IMR-90 (cell line): ENCODE data around the gene NEURL2. TPM values are rescaled to one million over a fixed set of nuclear protein-coding genes. Genes with fewer than 3 reads are reported as not detected.
A peak's percentile ranks its signal among the peaks of the same experiment; 100 is the strongest.

ENCODE experiments used
- ATAC-seq: fragments of 200-7000 bp; cut with Tn5 transposase; 2 replicates; pipeline ENCODE4 v1.9.1; 2020; ENCODE audit warnings: low read depth, mild to moderate bottlenecking, moderate library complexity
- BruUV-seq: library from RNA; stranded (reverse); fragments of 400-500 nt; replicated peaks from 2 replicates; lab custom pipeline; 2021; lab: Mats Ljungman, UMichigan
- CTCF ChIA-PET: fragments of 300-600 bp; formaldehyde crosslinking; extraction: SDS; loops from one replicate; lab custom pipeline; 2021; ENCODE audit warnings: antibody characterized with exemption; lab: Yijun Ruan, JAX
- POLR2A ChIA-PET: fragments of 300-600 bp; sonication (Branson Sonifier 250); formaldehyde crosslinking; loops from one replicate; lab custom pipeline; 2022; ENCODE audit warnings: antibody characterized with exemption; ENCODE audit not compliant: unreplicated experiment; lab: Charles Lee
- DNase-seq: peaks from one replicate; pipeline ENCODE4 v3.0.0; 2013
- H2AFZ ChIP-seq: replicated peaks from 2 replicates; pipeline ENCODE3; 2013; ENCODE audit warnings: low read length, mild to moderate bottlenecking; ENCODE audit not compliant: poor library complexity
- H2AK5ac ChIP-seq: 2 replicates; pipeline ENCODE4 v1.6.1; 2013; ENCODE audit warnings: low read depth, low read length, inconsistent platforms
- H2AK9ac ChIP-seq: replicated peaks from 2 replicates; pipeline ENCODE3; 2013; ENCODE audit warnings: mild to moderate bottlenecking, low read depth, low read length, moderate library complexity; ENCODE audit not compliant: poor library complexity
- H2BK120ac ChIP-seq: 2 replicates; pipeline ENCODE4 v1.6.1; 2013; ENCODE audit warnings: low read depth, low read length, inconsistent platforms
- H2BK15ac ChIP-seq: 3 replicates; pipeline ENCODE4 v1.6.1; 2013; ENCODE audit warnings: low read depth, low read length, inconsistent platforms
- H2BK20ac ChIP-seq: 2 replicates; pipeline ENCODE4 v1.6.1; 2013; ENCODE audit warnings: low read depth, mild to moderate bottlenecking, inconsistent platforms, low read length, moderate library complexity
- H2BK5ac ChIP-seq: 2 replicates; pipeline ENCODE4 v1.6.1; 2013; ENCODE audit warnings: mild to moderate bottlenecking, low read depth, low read length, inconsistent platforms; ENCODE audit not compliant: poor library complexity, severe bottlenecking
- H3K14ac ChIP-seq: replicated peaks from 2 replicates; pipeline ENCODE4 v1.6.1; 2013; ENCODE audit warnings: low read depth, low read length, inconsistent platforms
- H3K18ac ChIP-seq: 2 replicates; pipeline ENCODE4 v1.6.1; 2013; ENCODE audit warnings: low read depth, low read length, control low read depth
- H3K23ac ChIP-seq: 2 replicates; pipeline ENCODE4 v1.6.1; 2013; ENCODE audit warnings: low read depth, low read length, inconsistent platforms
- H3K27ac ChIP-seq: 2 replicates; pipeline ENCODE4 v1.5.1; 2013; ENCODE audit warnings: mild to moderate bottlenecking, control low read depth, low read length; ENCODE audit not compliant: insufficient read depth
- H3K27me3 ChIP-seq: 2 replicates; pipeline ENCODE4 v1.6.1; 2013; ENCODE audit warnings: low read length; ENCODE audit not compliant: control insufficient read depth, insufficient read depth
- H3K36me3 ChIP-seq: 2 replicates; pipeline ENCODE4 v1.6.1; 2013; ENCODE audit warnings: low read length, mixed read lengths; ENCODE audit not compliant: control insufficient read depth, insufficient read depth
- H3K4ac ChIP-seq: 2 replicates; pipeline ENCODE4 v1.6.1; 2013; ENCODE audit warnings: low read depth, low read length, inconsistent platforms
- H3K4me1 ChIP-seq: 2 replicates; pipeline ENCODE4 v1.6.1; 2013; ENCODE audit warnings: low read length, mixed read lengths; ENCODE audit not compliant: control insufficient read depth, insufficient read depth
- H3K4me2 ChIP-seq: 2 replicates; pipeline ENCODE4 v1.6.1; 2013; ENCODE audit warnings: low read depth, mild to moderate bottlenecking, control low read depth, low read length, moderate library complexity
- H3K4me3 ChIP-seq: 2 replicates; pipeline ENCODE4 v1.5.1; 2013; ENCODE audit warnings: low read depth, mild to moderate bottlenecking, control low read depth, low read length, moderate library complexity; ENCODE audit not compliant: insufficient read depth
- H3K56ac ChIP-seq: 2 replicates; pipeline ENCODE4 v1.6.1; 2013; ENCODE audit warnings: low read length, inconsistent platforms; ENCODE audit not compliant: insufficient read depth; ENCODE audit errors: extremely low read depth
- H3K79me1 ChIP-seq, 2 experiments: 2 replicates each; pipeline ENCODE4 v1.6.1; 2013; ENCODE audit warnings: low read length in 2 of 2, inconsistent platforms in 1 of 2, low read depth in 1 of 2
- H3K9ac ChIP-seq: 2 replicates; pipeline ENCODE4 v1.6.1; 2013; ENCODE audit warnings: low read depth, low read length, control low read depth
- H3K9me1 ChIP-seq: 2 replicates; pipeline ENCODE4 v1.6.1; 2013; ENCODE audit warnings: low read length, inconsistent platforms; ENCODE audit not compliant: insufficient read depth
- H3K9me3 ChIP-seq: 2 replicates; pipeline ENCODE4 v1.6.1; 2013; ENCODE audit warnings: low read length; ENCODE audit not compliant: control insufficient read depth, insufficient read depth
- H4K20me1 ChIP-seq: 2 replicates; pipeline ENCODE4 v1.6.1; 2013; ENCODE audit warnings: low read length, inconsistent platforms; ENCODE audit not compliant: insufficient read depth
- H4K5ac ChIP-seq: 2 replicates; pipeline ENCODE4 v1.6.1; 2013; ENCODE audit warnings: mild to moderate bottlenecking, low read depth, low read length, control low read depth
- H4K8ac ChIP-seq, 2 experiments: 2 replicates each; pipeline ENCODE4 v1.6.1; 2013; ENCODE audit warnings: low read depth in 2 of 2, low read length in 2 of 2, control low read depth in 1 of 2, inconsistent platforms in 1 of 2
- H4K91ac ChIP-seq: 2 replicates; pipeline ENCODE4 v1.6.1; 2013; ENCODE audit warnings: low read depth, low read length, inconsistent platforms; ENCODE audit not compliant: insufficient read depth
- BHLHE40 ChIP-seq: fragments of 150-350 bp; IDR thresholded peaks from 2 replicates; pipeline ENCODE4 v1.6.1; 2016; ENCODE audit warnings: mild to moderate bottlenecking, low read depth, low read length
- CEBPB ChIP-seq: IDR thresholded peaks from 2 replicates; pipeline ENCODE4 v1.6.1; 2012; ENCODE audit warnings: low read depth, low read length, improper control_type of control experiment
- CHD1 ChIP-seq: IDR thresholded peaks from 2 replicates; pipeline ENCODE4 v1.6.1; 2012; ENCODE audit warnings: low read depth, low read length, improper control_type of control experiment
- FOS ChIP-seq: fragments of 150-350 bp; IDR thresholded peaks from 2 replicates; pipeline ENCODE4 v1.6.1; 2016; ENCODE audit warnings: low read depth, low read length
- MAZ ChIP-seq: IDR thresholded peaks from 2 replicates; pipeline ENCODE4 v1.6.1; 2012; ENCODE audit warnings: low read depth, mild to moderate bottlenecking, low read length, improper control_type of control experiment, moderate library complexity, borderline replicate concordance
- MXI1 ChIP-seq: IDR thresholded peaks from 2 replicates; pipeline ENCODE4 v1.6.1; 2012; ENCODE audit warnings: low read depth, mild to moderate bottlenecking, low read length, moderate library complexity, borderline replicate concordance
- NFE2L2 ChIP-seq: fragments of 150-350 bp; IDR thresholded peaks from 2 replicates; pipeline ENCODE4 v1.6.1; 2016; ENCODE audit warnings: low read depth, mild to moderate bottlenecking, low read length
- POLR2A ChIP-seq: IDR thresholded peaks from 2 replicates; pipeline ENCODE4 v1.6.1; 2012; ENCODE audit warnings: mild to moderate bottlenecking, low read depth, low read length
- RAD21 ChIP-seq: IDR thresholded peaks from 2 replicates; pipeline ENCODE4 v1.6.1; 2012; ENCODE audit warnings: low read length, improper control_type of control experiment
- RCOR1 ChIP-seq: IDR thresholded peaks from 2 replicates; pipeline ENCODE4 v1.6.1; 2012; ENCODE audit warnings: mild to moderate bottlenecking, low read length, improper control_type of control experiment; ENCODE audit not compliant: insufficient replicate concordance
- RFX5 ChIP-seq: IDR thresholded peaks from 2 replicates; pipeline ENCODE4 v1.8.0; 2012; ENCODE audit warnings: low read depth, mild to moderate bottlenecking, low read length, moderate library complexity
- SMC3 ChIP-seq: fragments of 150-350 bp; IDR thresholded peaks from 2 replicates; pipeline ENCODE4 v1.6.1; 2016; ENCODE audit warnings: low read depth, mild to moderate bottlenecking, antibody characterized with exemption, low read length, moderate library complexity
- WGBS, 2 experiments: methylation state at CpG; one replicate each; pipeline versions ENCODE4 v1.1.5 to v1.1.7; 2013; ENCODE audit warnings: missing lambda C conversion rate in 2 of 2; ENCODE audit not compliant: insufficient read length in 1 of 2; ENCODE audit errors: extremely low coverage in 2 of 2; 5-methylcytosine and 5-hydroxymethylcytosine counted together
- dilution Hi-C: fragments of 300-500 bp; cut with HindIII; formaldehyde crosslinking; loops from one replicate; pipeline ENCODE4 v1.14.3; 2018; ENCODE audit warnings: low sequenced_read_pairs; ENCODE audit not compliant: unreplicated experiment
- in situ Hi-C: fragments of 300-500 bp; cut with MboI; formaldehyde crosslinking; loops from 3 replicates; pipeline ENCODE4 v1.14.3; 2019; ENCODE audit warnings: low sequenced_read_pairs, inconsistent platforms, mixed read lengths
- intact Hi-C: fragments of 100-400 bp; cut with micrococcal nuclease; formaldehyde crosslinking; loops from 2 replicates; pipeline ENCODE4 v1.10.0; 2022
- polyA plus RNA-seq, 3 experiments: library from polyadenylated mRNA; depleted of rRNA; stranded (reverse); fragments of >200 nt; gene quantifications; 2 replicates each; pipeline ENCODE4 v1.2.3, GENCODE V29; 2012; ENCODE audit warnings: low replicate concordance in 1 of 3
- total RNA-seq: library from RNA; depleted of rRNA; stranded (reverse); fragments of >200 nt; gene quantifications from 2 replicates; pipeline ENCODE4 v1.2.3, GENCODE V29; 2012
- TF ChIP-seq, protein P1 (sequence below): conservative IDR thresholded peaks from 2 replicates; pipeline ENCODE4 v1.5.1; 2012; ENCODE audit warnings: mild to moderate bottlenecking, low read depth, low read length, improper control_type of control experiment
- TF ChIP-seq, protein P2 (sequence below): fragments of 150-350 bp; IDR thresholded peaks from 2 replicates; pipeline ENCODE4 v1.6.1; 2017; ENCODE audit warnings: mild to moderate bottlenecking, antibody characterized with exemption, low read length, low read depth
- TF ChIP-seq, protein P3 (sequence below): fragments of 150-350 bp; IDR thresholded peaks from 2 replicates; pipeline ENCODE4 v1.6.1; 2016; ENCODE audit warnings: low read depth, mild to moderate bottlenecking, low read length, moderate library complexity, borderline replicate concordance

Gene NEURL2
- total and polyA plus RNA-seq, 2 of the 4 experiments (the other 2 are of a cell fraction): 1.1 to 2.5 TPM

DNA sequence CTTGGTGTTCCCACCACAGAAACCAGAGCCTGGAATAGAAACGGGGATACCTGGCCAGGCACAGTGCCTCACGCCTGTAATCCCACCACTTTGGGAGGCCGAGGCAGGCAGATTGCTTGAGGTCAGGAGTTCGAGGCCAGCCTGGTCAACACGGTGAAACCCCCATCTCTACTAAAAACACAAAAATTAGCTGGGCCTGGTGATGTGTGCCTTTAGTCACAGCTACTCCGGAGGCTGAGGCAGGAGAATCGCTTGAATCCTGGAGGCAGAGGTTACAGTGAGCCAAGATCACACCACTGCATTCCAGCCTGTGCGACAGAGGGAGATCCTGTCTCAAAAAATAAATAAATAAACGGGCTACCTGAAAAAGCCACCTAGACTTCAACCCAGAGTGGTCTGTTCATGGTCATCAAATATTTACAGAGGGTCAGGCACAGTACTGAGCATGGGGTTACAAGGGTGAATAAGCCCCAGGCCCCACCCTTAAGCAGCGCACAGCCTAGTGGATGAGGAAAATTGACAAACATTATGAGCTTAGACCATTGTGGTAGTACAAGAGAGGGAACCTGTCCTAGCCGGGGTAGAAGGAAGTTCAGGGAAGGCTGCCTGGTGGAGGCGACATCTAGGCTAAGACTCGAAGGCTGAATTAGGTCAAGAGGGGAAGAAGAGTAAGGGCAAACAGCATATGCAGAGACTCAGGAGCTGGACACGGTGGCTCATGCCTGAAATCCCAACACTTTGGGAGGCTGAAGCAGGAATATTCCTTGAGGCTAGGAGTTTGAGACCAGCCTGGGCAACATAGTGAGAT lies 36.3 kb upstream of the NEURL2 start:
- H3K79me1 ChIP-seq: peaks cover 9 to 22% of the 10 kb centered on the region in 2 experiments
- intact Hi-C loops: no loop called here
- CTCF ChIA-PET: interaction anchor here (1.0 kb wide), 1 partner anchor 10 kb away, joined by 4 read pairs; no protein-coding TSS in a partner anchor
- no peak for TF ChIP-seq RAD21
- no peak for TF ChIP-seq POLR2A
- no peak for TF ChIP-seq BHLHE40
- no peak for TF ChIP-seq MXI1
- TF ChIP-seq RFX5: no peak
- TF ChIP-seq, protein P1, sequence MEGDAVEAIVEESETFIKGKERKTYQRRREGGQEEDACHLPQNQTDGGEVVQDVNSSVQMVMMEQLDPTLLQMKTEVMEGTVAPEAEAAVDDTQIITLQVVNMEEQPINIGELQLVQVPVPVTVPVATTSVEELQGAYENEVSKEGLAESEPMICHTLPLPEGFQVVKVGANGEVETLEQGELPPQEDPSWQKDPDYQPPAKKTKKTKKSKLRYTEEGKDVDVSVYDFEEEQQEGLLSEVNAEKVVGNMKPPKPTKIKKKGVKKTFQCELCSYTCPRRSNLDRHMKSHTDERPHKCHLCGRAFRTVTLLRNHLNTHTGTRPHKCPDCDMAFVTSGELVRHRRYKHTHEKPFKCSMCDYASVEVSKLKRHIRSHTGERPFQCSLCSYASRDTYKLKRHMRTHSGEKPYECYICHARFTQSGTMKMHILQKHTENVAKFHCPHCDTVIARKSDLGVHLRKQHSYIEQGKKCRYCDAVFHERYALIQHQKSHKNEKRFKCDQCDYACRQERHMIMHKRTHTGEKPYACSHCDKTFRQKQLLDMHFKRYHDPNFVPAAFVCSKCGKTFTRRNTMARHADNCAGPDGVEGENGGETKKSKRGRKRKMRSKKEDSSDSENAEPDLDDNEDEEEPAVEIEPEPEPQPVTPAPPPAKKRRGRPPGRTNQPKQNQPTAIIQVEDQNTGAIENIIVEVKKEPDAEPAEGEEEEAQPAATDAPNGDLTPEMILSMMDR: no peak
- no peak for TF ChIP-seq CHD1
- no peak for TF ChIP-seq CEBPB
- TF ChIP-seq RCOR1: no peak
- TF ChIP-seq NFE2L2: no peak
- no peak for TF ChIP-seq FOS
- no peak for TF ChIP-seq SMC3
- TF ChIP-seq, protein P2, sequence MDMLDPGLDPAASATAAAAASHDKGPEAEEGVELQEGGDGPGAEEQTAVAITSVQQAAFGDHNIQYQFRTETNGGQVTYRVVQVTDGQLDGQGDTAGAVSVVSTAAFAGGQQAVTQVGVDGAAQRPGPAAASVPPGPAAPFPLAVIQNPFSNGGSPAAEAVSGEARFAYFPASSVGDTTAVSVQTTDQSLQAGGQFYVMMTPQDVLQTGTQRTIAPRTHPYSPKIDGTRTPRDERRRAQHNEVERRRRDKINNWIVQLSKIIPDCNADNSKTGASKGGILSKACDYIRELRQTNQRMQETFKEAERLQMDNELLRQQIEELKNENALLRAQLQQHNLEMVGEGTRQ: no peak
- TF ChIP-seq, protein P3, sequence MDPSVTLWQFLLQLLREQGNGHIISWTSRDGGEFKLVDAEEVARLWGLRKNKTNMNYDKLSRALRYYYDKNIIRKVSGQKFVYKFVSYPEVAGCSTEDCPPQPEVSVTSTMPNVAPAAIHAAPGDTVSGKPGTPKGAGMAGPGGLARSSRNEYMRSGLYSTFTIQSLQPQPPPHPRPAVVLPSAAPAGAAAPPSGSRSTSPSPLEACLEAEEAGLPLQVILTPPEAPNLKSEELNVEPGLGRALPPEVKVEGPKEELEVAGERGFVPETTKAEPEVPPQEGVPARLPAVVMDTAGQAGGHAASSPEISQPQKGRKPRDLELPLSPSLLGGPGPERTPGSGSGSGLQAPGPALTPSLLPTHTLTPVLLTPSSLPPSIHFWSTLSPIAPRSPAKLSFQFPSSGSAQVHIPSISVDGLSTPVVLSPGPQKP: no peak
- no peak for TF ChIP-seq MAZ

More for the DNA sequence above, 36.3 kb upstream of the NEURL2 start:
- H3K4ac ChIP-seq: no peak overlapping the region
- 0 out of 2 replicates have a peak overlapping the region, but pooled peaks have one; percentile 29 for H2AK5ac ChIP-seq
- WGBS, 2 experiments: 91% methylated on average over 10 of the region's 14 CpGs; no CpG with 5 or more reads in 1 of the 2 experiments
- no peak for ATAC-seq
- H3K9me3 ChIP-seq: no peaks in the 10 kb centered on the region
- POLR2A ChIA-PET: no interaction called here
- no peak overlapping the region for H3K9ac ChIP-seq
- no peak overlapping the region for H2AK9ac ChIP-seq
- no peak overlapping the region for H3K4me3 ChIP-seq
- no peaks in the 10 kb centered on the region for H3K27me3 ChIP-seq
- no peak overlapping the region for H4K91ac ChIP-seq
- H4K5ac ChIP-seq: no peak overlapping the region
- H3K56ac ChIP-seq: no peak overlapping the region
- H2BK15ac ChIP-seq: no peak overlapping the region
- no peak overlapping the region for H3K27ac ChIP-seq
- no peak overlapping the region for H2BK20ac ChIP-seq
- peaks cover 6% of the 10 kb centered on the region; the same call in 1 of the 2 replicates for H3K4me1 ChIP-seq
- no peak for DNase-seq
- H4K20me1 ChIP-seq: peaks cover 4% of the 10 kb centered on the region
- H2AFZ ChIP-seq: no peak overlapping the region
- H4K8ac ChIP-seq: no peak overlapping the region
- no peak overlapping the region for H3K14ac ChIP-seq
- H2BK5ac ChIP-seq: no peak overlapping the region
- BruUV-seq: no TSS peak
- no peaks in the 10 kb centered on the region; the same call in 1 of the 2 replicates for H3K9me1 ChIP-seq
- H3K4me2 ChIP-seq: no peak overlapping the region
- H3K36me3 ChIP-seq: no peaks in the 10 kb centered on the region
- no peak overlapping the region for H3K18ac ChIP-seq
- dilution Hi-C loops (no loop called here), in situ Hi-C loops (no loop called here)
- H2BK120ac ChIP-seq: no peak overlapping the region
- H3K23ac ChIP-seq: no peak overlapping the region
